ENCODE results near the gene SMYD3. TPM values are rescaled to one million over a fixed set of nuclear protein-coding genes. Genes with fewer than 3 reads are reported as not detected.

Gene SMYD3
- total RNA-seq, 4 donors from 2014 or later: 7.6 to 26.3 (median 13.4) TPM

DNA sequence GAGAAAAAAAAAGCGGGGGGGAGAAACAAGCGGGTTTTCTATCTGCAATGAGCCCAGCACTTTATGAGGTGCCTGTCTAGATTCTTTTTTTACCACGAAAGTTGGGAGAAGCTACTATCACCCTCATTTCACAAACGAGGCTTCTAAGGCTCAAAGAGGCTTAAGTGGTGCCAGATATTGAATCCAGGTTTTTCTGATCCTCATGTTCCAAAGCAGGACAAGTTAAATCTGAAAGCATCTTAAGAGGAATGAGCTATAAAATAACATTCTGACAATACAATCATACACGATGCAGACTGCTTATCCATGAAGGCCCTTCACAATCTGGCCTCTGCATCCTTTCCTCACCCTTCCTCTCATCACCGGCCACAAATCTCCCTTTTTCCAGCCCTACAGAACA is 549.1 kb downstream of the SMYD3 start:
- no peak for DNase-seq (ENCODE audit: low spot score)
- ATAC-seq (ENCODE audit: low FRiP score): no peak
- TF ChIP-seq, protein P1, sequence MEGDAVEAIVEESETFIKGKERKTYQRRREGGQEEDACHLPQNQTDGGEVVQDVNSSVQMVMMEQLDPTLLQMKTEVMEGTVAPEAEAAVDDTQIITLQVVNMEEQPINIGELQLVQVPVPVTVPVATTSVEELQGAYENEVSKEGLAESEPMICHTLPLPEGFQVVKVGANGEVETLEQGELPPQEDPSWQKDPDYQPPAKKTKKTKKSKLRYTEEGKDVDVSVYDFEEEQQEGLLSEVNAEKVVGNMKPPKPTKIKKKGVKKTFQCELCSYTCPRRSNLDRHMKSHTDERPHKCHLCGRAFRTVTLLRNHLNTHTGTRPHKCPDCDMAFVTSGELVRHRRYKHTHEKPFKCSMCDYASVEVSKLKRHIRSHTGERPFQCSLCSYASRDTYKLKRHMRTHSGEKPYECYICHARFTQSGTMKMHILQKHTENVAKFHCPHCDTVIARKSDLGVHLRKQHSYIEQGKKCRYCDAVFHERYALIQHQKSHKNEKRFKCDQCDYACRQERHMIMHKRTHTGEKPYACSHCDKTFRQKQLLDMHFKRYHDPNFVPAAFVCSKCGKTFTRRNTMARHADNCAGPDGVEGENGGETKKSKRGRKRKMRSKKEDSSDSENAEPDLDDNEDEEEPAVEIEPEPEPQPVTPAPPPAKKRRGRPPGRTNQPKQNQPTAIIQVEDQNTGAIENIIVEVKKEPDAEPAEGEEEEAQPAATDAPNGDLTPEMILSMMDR (IDR thresholded peaks at IDR 0.05): no peak

DNA sequence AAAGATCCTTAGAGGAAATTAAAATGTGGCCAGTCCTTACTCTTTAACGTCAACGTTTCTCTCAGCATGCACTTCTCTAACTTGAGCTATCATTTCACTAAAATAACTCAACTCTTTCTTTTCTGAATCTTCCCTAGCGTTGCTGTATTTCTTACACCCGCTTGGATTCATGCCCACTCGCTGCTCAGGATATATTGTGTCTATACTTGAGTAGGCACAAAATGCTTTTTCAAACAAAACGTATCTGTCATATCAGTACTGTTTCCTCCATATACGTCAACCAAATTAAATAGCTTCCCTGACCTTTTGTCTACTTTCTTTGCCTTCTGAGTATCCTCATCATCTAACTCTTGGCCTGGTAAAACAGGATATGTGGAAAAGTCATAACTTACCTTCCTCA is 549.7 kb downstream of the SMYD3 start:
- TF ChIP-seq, protein P1 (IDR thresholded peaks at IDR 0.05): no peak

DNA sequence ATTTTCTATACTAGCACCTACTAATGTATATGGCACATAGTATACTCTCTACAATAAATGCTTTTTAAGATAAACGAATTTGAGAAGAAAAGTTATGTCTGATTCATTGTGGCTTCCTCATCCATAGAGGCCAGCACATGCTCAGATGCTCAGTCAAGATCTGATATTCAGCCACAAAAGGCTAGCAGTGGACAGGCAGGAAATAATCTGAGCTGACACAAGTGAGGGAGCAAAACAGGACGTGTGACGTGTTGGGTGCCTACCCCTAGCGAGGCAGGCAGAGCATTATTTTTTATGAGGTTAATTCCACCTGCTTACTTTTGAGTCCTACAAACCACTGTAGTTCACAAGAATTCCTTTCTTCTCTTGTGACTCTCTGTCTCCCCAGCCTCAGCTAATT is 550.9 kb downstream of the SMYD3 start:
- DNase-seq (ENCODE audit: low spot score): no peak
- no peak for ATAC-seq (ENCODE audit: low FRiP score)
- TF ChIP-seq, protein P1 (IDR thresholded peaks at IDR 0.05): no peak

More for the DNA sequence above, 549.7 kb downstream of the SMYD3 start:
- ATAC-seq (ENCODE audit: low FRiP score): no peak
- DNase-seq (ENCODE audit: low spot score): no peak

DNA sequence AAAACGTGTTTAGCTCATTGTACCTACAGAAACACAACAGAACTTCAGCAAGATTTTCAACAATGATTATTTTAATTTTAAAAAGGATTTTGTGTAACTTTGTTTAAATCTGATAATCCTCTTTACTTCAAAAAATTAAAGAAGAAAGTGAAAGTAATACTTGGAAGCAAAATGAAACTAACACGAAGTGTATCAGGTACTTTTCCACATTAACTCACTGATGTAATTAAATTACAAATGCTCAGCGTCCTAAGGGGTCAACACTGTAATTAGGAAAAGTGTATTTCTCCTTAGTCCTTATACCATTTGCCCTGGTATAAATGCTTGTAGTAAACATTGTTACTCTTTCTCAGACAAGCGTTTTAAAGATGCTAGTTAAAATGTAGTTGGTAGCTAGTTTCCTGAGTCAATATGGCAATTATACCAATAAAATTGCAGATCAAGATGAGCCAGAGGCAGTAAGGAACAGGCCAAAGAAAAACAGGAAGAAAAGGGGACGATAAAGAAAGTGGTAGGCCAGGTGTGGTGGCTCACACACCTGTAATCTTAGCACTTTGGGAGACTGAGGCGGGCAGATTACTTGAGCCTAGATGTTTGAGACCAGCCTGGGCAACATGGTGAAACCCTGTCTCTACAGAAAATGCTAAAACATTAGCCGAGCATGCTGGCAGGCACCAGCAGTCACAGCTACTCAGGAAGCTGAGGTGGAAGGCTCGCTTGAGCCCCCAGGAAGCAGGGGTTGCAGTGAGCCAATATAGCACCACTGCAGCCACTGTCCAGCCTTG is 553.0 kb downstream of the SMYD3 start:
- TF ChIP-seq, protein P1 (IDR thresholded peaks at IDR 0.05): no peak
- ATAC-seq (ENCODE audit: low FRiP score): no peak

DNA sequence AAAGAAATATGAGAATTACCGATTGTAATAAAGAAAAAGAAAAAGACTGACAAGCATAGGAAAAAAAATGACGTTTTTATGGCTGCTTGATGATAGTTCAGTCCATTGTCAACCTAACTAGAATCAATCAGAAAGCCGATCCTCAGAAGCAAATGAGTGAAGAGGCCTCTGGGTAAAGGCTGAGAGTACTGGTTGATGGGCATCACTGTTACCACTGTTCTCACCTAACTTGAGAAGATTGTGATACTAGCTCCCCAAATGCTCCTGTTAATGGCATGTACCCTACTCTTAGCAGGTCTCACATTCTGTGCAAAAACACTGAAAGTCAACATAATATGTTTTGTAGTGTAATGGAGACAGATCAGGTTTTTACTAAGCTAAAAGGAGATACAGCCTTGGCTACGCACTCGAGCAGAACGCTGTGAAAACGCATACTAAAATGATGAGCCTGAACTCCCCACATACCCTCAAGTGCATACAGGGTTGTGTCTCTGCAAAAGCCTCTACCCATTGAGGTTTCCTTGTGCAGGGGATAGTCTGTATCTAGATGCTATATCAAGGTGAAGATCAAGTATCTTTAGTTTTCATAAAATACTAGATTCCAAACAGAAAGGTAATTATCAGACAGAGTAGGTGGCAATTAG is 554.6 kb downstream of the SMYD3 start:
- TF ChIP-seq, protein P1 (IDR thresholded peaks at IDR 0.05): no peak
- no peak for DNase-seq (ENCODE audit: low spot score)

More for the DNA sequence above, 553.0 kb downstream of the SMYD3 start:
- DNase-seq (ENCODE audit: low spot score): no peak

DNA sequence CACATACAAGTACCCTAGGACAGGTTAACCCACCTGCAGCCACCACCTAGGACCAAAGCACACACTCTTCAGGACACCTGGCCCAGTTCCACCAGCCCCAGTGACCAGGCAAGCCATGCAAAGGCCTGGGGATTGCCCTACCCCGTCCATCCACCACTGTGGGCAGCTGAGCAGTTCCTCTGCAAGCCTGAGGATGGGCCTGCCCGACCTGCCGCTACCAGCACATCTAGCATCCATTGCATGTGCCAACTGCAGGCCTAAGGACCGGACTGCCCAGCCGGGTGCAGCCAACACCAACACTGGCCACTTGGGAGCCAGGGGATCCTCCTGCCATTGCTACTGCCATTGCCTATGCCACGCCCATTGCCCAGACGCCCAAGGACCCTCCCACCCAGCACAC is 558.3 kb downstream of the SMYD3 start:
- TF ChIP-seq, protein P1 (IDR thresholded peaks at IDR 0.05): no peak
- DNase-seq (ENCODE audit: low spot score) (no peak), ATAC-seq (ENCODE audit: low FRiP score) (no peak)

More for the DNA sequence above, 554.6 kb downstream of the SMYD3 start:
- no peak for ATAC-seq (ENCODE audit: low FRiP score)

All from omental fat pad (tissue), 4 donors.